K562 (cell line): ENCODE results near the gene COG7. TPM values are rescaled to one million over a fixed set of nuclear protein-coding genes. Genes with fewer than 3 reads are reported as not detected.

ENCODE experiments used
- ATAC-seq: fragments of 200-7000 bp; cut with Tn5 transposase; 3 replicates; pipeline ENCODE4 v1.9.1; 2020; ENCODE audit warnings: moderate library complexity
- BruUV-seq: library from RNA; stranded (reverse); fragments of 400-500 nt; replicated peaks from 2 replicates; lab custom pipeline; 2021; lab: Mats Ljungman, UMichigan
- CTCF ChIA-PET: fragments of 300-600 bp; formaldehyde crosslinking; extraction: SDS; loops from one replicate; lab custom pipeline; 2021; ENCODE audit warnings: low intra/inter-chr PET ratio; lab: Yijun Ruan, JAX
- POLR2A ChIA-PET: fragments of 300-600, 350-650 bp; sonication (Branson Sonifier 250); formaldehyde crosslinking; extraction: SDS; loops from one replicate; lab custom pipeline; 2021; ENCODE audit warnings: antibody characterized with exemption, inconsistent platforms; lab: Yijun Ruan, JAX
- DNase-seq, 4 experiments: peaks; one replicate each; pipeline versions ENCODE4 v3.0.0 to v3.0.0-alpha.2; 2011 to 2018; ENCODE audit warnings: low spot score in 3 of 4, mixed read lengths in 3 of 4; ENCODE audit errors: extremely low read depth in 1 of 4
- FAIRE-seq: peaks from 2 replicates; lab custom pipeline; 2011; peaks lifted over from hg19 to GRCh38; lab: Jason Lieb, UNC
- H2AFZ ChIP-seq: 2 replicates; pipeline ENCODE4 v1.6.0; 2011; ENCODE audit warnings: low read depth, low read length, control low read depth, inconsistent platforms
- H3K27ac ChIP-seq: fragments of 200-600 bp; 3 replicates; pipeline ENCODE4 v1.8.0; 2011; ENCODE audit warnings: low read depth, mild to moderate bottlenecking, control low read depth, inconsistent platforms, low read length, moderate library complexity, mixed read lengths; ENCODE audit errors: extremely low read depth
- H3K27me3 ChIP-seq, 2 experiments: fragments of 300-600 bp in 1 of 2; 2 replicates in 1 of 2; 3 replicates in 1 of 2; pipeline versions ENCODE4 v1.6.0 to v1.8.0; 2011; ENCODE audit warnings: inconsistent platforms in 2 of 2, low read length in 2 of 2, mild to moderate bottlenecking in 1 of 2, mixed read lengths in 1 of 2, moderate library complexity in 1 of 2; ENCODE audit not compliant: control insufficient read depth in 2 of 2, insufficient read depth in 2 of 2
- H3K36me3 ChIP-seq: fragments of 300-600 bp; 3 replicates; pipeline ENCODE4 v1.8.0; 2011; ENCODE audit warnings: mild to moderate bottlenecking, low read length, inconsistent platforms; ENCODE audit not compliant: control insufficient read depth, insufficient read depth
- H3K4me1 ChIP-seq, 2 experiments: fragments of 200-600 bp in 1 of 2; replicated peaks in 1 of 2; 2 replicates in 1 of 2; 3 replicates in 1 of 2; pipeline versions ENCODE4 v1.5.1 to v1.8.0; 2011; ENCODE audit warnings: inconsistent platforms in 2 of 2, low read length in 2 of 2, mild to moderate bottlenecking in 1 of 2, mixed read lengths in 1 of 2, moderate library complexity in 1 of 2; ENCODE audit not compliant: control insufficient read depth in 2 of 2, insufficient read depth in 2 of 2
- H3K4me2 ChIP-seq: 2 replicates; pipeline ENCODE4 v1.6.1; 2011; ENCODE audit warnings: low read length, control low read depth, inconsistent platforms, mixed read lengths; ENCODE audit not compliant: insufficient read depth
- H3K4me3 ChIP-seq: fragments of 200-600 bp; sonication (generic), shearing (Covaris generic); 2 replicates; pipeline ENCODE4 v1.5.1; 2016; ENCODE audit warnings: control low read depth, inconsistent platforms
- H3K79me2 ChIP-seq: fragments of 200-600 bp; 3 replicates; pipeline ENCODE4 v1.8.0; 2011; ENCODE audit warnings: low read length, inconsistent platforms; ENCODE audit not compliant: control insufficient read depth, insufficient read depth
- H3K9ac ChIP-seq, 2 experiments: 2 replicates each; pipeline versions ENCODE4 v1.6.0 to v1.6.1; 2011; ENCODE audit warnings: low read depth in 2 of 2, low read length in 2 of 2, control low read depth in 1 of 2, inconsistent platforms in 1 of 2, mild to moderate bottlenecking in 1 of 2, mixed read lengths in 1 of 2; ENCODE audit not compliant: insufficient read depth in 1 of 2
- H3K9me1 ChIP-seq: one replicate; pipeline ENCODE4 v1.6.0; 2011; ENCODE audit warnings: inconsistent platforms, mild to moderate bottlenecking, low read length, moderate library complexity; ENCODE audit not compliant: control insufficient read depth, insufficient read depth
- H3K9me3 ChIP-seq: replicated peaks from 2 replicates; pipeline ENCODE4 v1.5.1; 2011; ENCODE audit warnings: low read depth, low read length, inconsistent platforms; ENCODE audit not compliant: control insufficient read depth, insufficient read depth
- H4K20me1 ChIP-seq: replicated peaks from 2 replicates; pipeline ENCODE4 v1.6.1; 2011; ENCODE audit warnings: low read length, inconsistent platforms, mixed read lengths; ENCODE audit not compliant: control insufficient read depth, insufficient read depth
- ARHGAP35 ChIP-seq: fragments of 450-650 bp; IDR thresholded peaks from 2 replicates; pipeline ENCODE4 v1.6.1; 2018; ENCODE audit not compliant: partially characterized antibody
- CHD1 ChIP-seq: fragments of 200-600 bp; sonication (generic); IDR thresholded peaks from one replicate; pipeline ENCODE4 v1.6.1; 2012; ENCODE audit warnings: mild to moderate bottlenecking, moderate library complexity, low read length, inconsistent platforms
- ELF1 ChIP-seq: fragments of 200-800 bp; sonication (Bioruptor generic); IDR thresholded peaks from 2 replicates; pipeline ENCODE4 v1.6.1; 2016; ENCODE audit warnings: missing genetic modification characterization, missing compliant biosample characterization
- HEY1 ChIP-seq: fragments of 250-450 bp; sonication (Bioruptor Pico); IDR thresholded peaks from 2 replicates; pipeline ENCODE4 v1.5.0; 2020; ENCODE audit warnings: mild to moderate bottlenecking, moderate library complexity, borderline replicate concordance
- SIX5 ChIP-seq, 2 experiments: IDR thresholded peaks; 2 replicates each; pipeline ENCODE4 v1.6.1; 2011; ENCODE audit warnings: low read length in 2 of 2, borderline replicate concordance in 1 of 2, low read depth in 1 of 2, mild to moderate bottlenecking in 1 of 2, moderate library complexity in 1 of 2; ENCODE audit not compliant: insufficient read depth in 1 of 2
- WGBS: fragments of 100-300 bp; shearing (Covaris generic); methylation state at CpG from one replicate; pipeline ENCODE4 v1.1.6; 2016; ENCODE audit warnings: low coverage, mixed read lengths; ENCODE audit not compliant: insufficient coverage; ENCODE audit errors: missing lambda C conversion rate; 5-methylcytosine and 5-hydroxymethylcytosine counted together
- in situ Hi-C: fragments of 300-500 bp; cut with MboI; formaldehyde crosslinking; loops from 4 replicates; pipeline ENCODE4 v1.15.0; 2018; ENCODE audit warnings: inconsistent platforms, mixed read lengths
- intact Hi-C: fragments of 100-400 bp; cut with micrococcal nuclease; formaldehyde crosslinking; loops from 2 replicates; pipeline ENCODE4 v1.14.2; 2022
- polyA plus RNA-seq, 8 experiments: library from polyadenylated mRNA; depleted of rRNA in 4 of 8; stranded (reverse) in 5 of 8; unstranded in 3 of 8; fragments of >200 nt; fragmentation: Nextera tagmentation in 2 of 8; fragmentation: Illumina TruSeq in 1 of 8; extraction: Ambion mirVana in 2 of 8; extraction: Trizol in 1 of 8; gene quantifications; 2 replicates each; pipeline versions ENCODE4 v1.2.1 to v1.2.3, GENCODE V29; 2011 to 2014; ENCODE audit warnings: inconsistent platforms in 1 of 8, missing spikeins in 1 of 8
- total RNA-seq, 7 experiments: library from RNA; depleted of rRNA in 6 of 7; stranded (reverse); fragments of >200 nt in 6 of 7; fragmentation: Illumina TruSeq in 2 of 7; extraction: Trizol in 2 of 7; gene quantifications; 2 replicates each; pipeline versions ENCODE4 v1.2.1 to v1.2.3, GENCODE V29; 2011 to 2021; ENCODE audit warnings: low replicate concordance in 1 of 7
- TF ChIP-seq, protein P1 (sequence below): fragments of 250-450 bp; sonication (Bioruptor Pico); IDR thresholded peaks from 2 replicates; pipeline ENCODE4 v1.9.0; 2021; ENCODE audit warnings: mild to moderate bottlenecking, inconsistent platforms
- TF ChIP-seq, protein P2 (sequence below): fragments of 250-450 bp; sonication (Bioruptor Pico); IDR thresholded peaks from 2 replicates; pipeline ENCODE4 v1.6.1; 2021; ENCODE audit warnings: mild to moderate bottlenecking
- TF ChIP-seq, protein P3 (sequence below), 2 experiments: fragments of 450-650 bp in 1 of 2; sonication (generic) in 1 of 2; formaldehyde crosslinking in 1 of 2; IDR thresholded peaks; 2 replicates each; pipeline versions ENCODE4 v1.7.1 to v1.9.0; 2016 to 2022; ENCODE audit warnings: inconsistent platforms in 1 of 2, mild to moderate bottlenecking in 1 of 2, missing genetic modification reagents in 1 of 2

The COG7 gene
- total and polyA plus RNA-seq, 9 of the 15 experiments (the other 6 are each of a cell fraction or from before 2014, with no cell fraction given) = 3.8 to 17.6 (median 13.4) TPM

DNA sequence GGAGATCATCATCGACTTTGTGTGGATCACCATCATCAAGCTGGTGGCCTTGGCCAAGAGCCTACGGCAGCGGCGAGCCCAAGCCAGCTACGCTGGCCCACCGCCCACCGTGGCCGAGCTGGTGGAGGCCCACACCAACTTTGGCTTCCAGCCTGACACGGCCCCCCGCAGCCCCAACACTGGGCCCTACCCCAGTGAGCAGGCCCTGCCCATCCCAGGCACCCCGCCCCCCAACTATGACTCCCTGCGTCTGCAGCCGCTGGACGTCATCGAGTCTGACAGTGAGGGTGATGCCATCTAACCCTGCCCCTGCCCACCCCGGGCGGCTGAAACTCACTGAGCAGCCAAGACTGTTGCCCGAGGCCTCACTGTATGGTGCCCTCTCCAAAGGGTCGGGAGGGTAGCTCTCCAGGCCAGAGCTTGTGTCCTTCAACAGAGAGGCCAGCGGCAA is 72.5 kb downstream of the COG7 start:
- ChIA-PET POLR2A (no interaction called here), CTCF (no interaction called here)
- intact Hi-C loops = no loop called here
- Histone ChIP-seq H3K9me1 (no peaks in the 10 kb centered on the region), H3K9ac (no peak overlapping the region; a peak in 1 of 4 replicates), H2AFZ (no peak overlapping the region), H3K4me1 (peaks cover 0 to 5% of the 10 kb centered on the region in 2 experiments; a peak in 2 of 5 replicates), H3K9me3 (no peaks in the 10 kb centered on the region), H4K20me1 (peaks cover 10% of the 10 kb centered on the region), H3K36me3 (no peaks in the 10 kb centered on the region), H3K79me2 (no peaks in the 10 kb centered on the region), H3K4me2 (no peak overlapping the region), H3K27me3 (peaks cover 4 to 48% of the 10 kb centered on the region in 2 experiments; a peak in 4 of 5 replicates), H3K4me3 (no peak overlapping the region), H3K27ac (no peak overlapping the region)
- DNase-seq = no peak
- BruUV-seq = no TSS peak
- FAIRE-seq = no peak
- WGBS = 14% methylated on average over 12 of the region's 20 CpGs
- ATAC-seq = no peak
- in situ Hi-C loops = no loop called here
- TF ChIP-seq, protein P1, sequence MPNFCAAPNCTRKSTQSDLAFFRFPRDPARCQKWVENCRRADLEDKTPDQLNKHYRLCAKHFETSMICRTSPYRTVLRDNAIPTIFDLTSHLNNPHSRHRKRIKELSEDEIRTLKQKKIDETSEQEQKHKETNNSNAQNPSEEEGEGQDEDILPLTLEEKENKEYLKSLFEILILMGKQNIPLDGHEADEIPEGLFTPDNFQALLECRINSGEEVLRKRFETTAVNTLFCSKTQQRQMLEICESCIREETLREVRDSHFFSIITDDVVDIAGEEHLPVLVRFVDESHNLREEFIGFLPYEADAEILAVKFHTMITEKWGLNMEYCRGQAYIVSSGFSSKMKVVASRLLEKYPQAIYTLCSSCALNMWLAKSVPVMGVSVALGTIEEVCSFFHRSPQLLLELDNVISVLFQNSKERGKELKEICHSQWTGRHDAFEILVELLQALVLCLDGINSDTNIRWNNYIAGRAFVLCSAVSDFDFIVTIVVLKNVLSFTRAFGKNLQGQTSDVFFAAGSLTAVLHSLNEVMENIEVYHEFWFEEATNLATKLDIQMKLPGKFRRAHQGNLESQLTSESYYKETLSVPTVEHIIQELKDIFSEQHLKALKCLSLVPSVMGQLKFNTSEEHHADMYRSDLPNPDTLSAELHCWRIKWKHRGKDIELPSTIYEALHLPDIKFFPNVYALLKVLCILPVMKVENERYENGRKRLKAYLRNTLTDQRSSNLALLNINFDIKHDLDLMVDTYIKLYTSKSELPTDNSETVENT (CRISPR knock-in tag) = no peak
- TF ChIP-seq CHD1 = no peak
- TF ChIP-seq, protein P2, sequence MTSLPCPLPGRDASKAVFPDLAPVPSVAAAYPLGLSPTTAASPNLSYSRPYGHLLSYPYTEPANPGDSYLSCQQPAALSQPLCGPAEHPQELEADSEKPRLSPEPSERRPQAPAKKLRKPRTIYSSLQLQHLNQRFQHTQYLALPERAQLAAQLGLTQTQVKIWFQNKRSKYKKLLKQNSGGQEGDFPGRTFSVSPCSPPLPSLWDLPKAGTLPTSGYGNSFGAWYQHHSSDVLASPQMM (CRISPR knock-in tag) = no peak
- no peak for TF ChIP-seq SIX5 (IDR thresholded peaks at IDR 0.05; ENCODE audit: borderline replicate concordance in 1 of 2, insufficient read depth in 1 of 2, low read depth in 1 of 2, low read length in 2 of 2)
- TF ChIP-seq, protein P3, sequence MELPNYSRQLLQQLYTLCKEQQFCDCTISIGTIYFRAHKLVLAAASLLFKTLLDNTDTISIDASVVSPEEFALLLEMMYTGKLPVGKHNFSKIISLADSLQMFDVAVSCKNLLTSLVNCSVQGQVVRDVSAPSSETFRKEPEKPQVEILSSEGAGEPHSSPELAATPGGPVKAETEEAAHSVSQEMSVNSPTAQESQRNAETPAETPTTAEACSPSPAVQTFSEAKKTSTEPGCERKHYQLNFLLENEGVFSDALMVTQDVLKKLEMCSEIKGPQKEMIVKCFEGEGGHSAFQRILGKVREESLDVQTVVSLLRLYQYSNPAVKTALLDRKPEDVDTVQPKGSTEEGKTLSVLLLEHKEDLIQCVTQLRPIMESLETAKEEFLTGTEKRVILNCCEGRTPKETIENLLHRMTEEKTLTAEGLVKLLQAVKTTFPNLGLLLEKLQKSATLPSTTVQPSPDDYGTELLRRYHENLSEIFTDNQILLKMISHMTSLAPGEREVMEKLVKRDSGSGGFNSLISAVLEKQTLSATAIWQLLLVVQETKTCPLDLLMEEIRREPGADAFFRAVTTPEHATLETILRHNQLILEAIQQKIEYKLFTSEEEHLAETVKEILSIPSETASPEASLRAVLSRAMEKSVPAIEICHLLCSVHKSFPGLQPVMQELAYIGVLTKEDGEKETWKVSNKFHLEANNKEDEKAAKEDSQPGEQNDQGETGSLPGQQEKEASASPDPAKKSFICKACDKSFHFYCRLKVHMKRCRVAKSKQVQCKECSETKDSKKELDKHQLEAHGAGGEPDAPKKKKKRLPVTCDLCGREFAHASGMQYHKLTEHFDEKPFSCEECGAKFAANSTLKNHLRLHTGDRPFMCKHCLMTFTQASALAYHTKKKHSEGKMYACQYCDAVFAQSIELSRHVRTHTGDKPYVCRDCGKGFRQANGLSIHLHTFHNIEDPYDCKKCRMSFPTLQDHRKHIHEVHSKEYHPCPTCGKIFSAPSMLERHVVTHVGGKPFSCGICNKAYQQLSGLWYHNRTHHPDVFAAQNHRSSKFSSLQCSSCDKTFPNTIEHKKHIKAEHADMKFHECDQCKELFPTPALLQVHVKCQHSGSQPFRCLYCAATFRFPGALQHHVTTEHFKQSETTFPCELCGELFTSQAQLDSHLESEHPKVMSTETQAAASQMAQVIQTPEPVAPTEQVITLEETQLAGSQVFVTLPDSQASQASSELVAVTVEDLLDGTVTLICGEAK (IDR thresholded peaks at IDR 0.05) = no peak
- TF ChIP-seq, protein P3 (CRISPR knock-in tag; IDR thresholded peaks at IDR 0.05) = no peak
- TF ChIP-seq HEY1 = no peak
- no peak for TF ChIP-seq ARHGAP35
- TF ChIP-seq ELF1 (tag) = no peak
